ENCODE data around the gene CNTN3.

DNA sequence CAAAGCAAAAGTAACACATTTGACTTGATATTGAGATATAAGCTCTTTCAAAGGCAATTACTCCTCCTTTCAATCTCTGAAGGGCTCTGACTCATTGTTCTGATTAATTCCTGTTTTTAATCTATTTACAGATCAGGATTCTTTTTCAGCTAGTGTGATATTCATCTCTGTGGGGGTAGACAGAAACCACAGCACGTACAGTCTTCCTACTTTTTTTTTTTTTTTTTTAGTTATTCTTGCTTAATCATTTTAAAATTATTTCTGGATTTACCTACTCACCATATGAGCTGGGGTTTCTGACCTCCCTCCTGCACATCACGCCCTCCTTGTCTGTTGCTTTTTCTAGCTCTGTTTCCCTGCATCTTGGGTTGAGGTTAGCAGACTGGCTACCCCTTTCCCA lies 1.4 kb downstream of the CNTN3 start:
- TF ChIP-seq EZH2phosphoT487 (IDR thresholded peaks at IDR 0.05; ENCODE audit: low read length) (no peak), EZH2 (optimal IDR thresholded peaks at IDR 0.05; ENCODE audit: low read depth, low read length) (no peak)
- TF ChIP-seq, protein P1, sequence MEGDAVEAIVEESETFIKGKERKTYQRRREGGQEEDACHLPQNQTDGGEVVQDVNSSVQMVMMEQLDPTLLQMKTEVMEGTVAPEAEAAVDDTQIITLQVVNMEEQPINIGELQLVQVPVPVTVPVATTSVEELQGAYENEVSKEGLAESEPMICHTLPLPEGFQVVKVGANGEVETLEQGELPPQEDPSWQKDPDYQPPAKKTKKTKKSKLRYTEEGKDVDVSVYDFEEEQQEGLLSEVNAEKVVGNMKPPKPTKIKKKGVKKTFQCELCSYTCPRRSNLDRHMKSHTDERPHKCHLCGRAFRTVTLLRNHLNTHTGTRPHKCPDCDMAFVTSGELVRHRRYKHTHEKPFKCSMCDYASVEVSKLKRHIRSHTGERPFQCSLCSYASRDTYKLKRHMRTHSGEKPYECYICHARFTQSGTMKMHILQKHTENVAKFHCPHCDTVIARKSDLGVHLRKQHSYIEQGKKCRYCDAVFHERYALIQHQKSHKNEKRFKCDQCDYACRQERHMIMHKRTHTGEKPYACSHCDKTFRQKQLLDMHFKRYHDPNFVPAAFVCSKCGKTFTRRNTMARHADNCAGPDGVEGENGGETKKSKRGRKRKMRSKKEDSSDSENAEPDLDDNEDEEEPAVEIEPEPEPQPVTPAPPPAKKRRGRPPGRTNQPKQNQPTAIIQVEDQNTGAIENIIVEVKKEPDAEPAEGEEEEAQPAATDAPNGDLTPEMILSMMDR (IDR thresholded peaks at IDR 0.05; ENCODE audit: low read length): no peak

All from MM.1S (cell line).